ENCODE measurements around the gene SOBP.

SOBP gene

GRCh38 chr6:107537559-107537958 is 47.6 kb downstream of the SOBP start:
- no peak overlapping the region for H3K4ac ChIP-seq (ENCODE audit: low read depth in 1 of 2, low read length in 2 of 2)
- H3K27me3 ChIP-seq (ENCODE audit: control insufficient read depth in 1 of 2, insufficient read depth in 1 of 2, low read length in 2 of 2) = peaks cover 0 to 10% of the 10 kb centered on the region in 2 experiments
- DNase-seq = no peak
- H3K23ac ChIP-seq (ENCODE audit: low read length in 2 of 2) = no peak overlapping the region
- H3K9me3 ChIP-seq (ENCODE audit: control insufficient read depth, low read length) = no peaks in the 10 kb centered on the region
- H3K36me3 ChIP-seq (ENCODE audit: control insufficient read depth in 1 of 2, insufficient read depth in 2 of 2, low read depth in 1 of 2, low read length in 2 of 2) = peaks cover 0 to 39% of the 10 kb centered on the region in 2 experiments
- H3K4me3 ChIP-seq (ENCODE audit: insufficient read depth in 1 of 2, low read depth in 1 of 2, low read length in 2 of 2) = no peak overlapping the region
- H2BK120ac ChIP-seq (ENCODE audit: low read depth, low read length) = no peak overlapping the region
- no peak overlapping the region for H3K27ac ChIP-seq (ENCODE audit: low read length, poor library complexity, severe bottlenecking)
- no peak overlapping the region for H3K4me2 ChIP-seq (ENCODE audit: low read length, poor library complexity, severe bottlenecking)
- H3K14ac ChIP-seq (ENCODE audit: low read length in 2 of 2) = no peak overlapping the region
- no CpG with 5 or more reads among the region's 3 CpGs for WGBS
- no peak overlapping the region for H2BK15ac ChIP-seq (ENCODE audit: low read depth, poor library complexity, severe bottlenecking)
- no peak overlapping the region for H4K8ac ChIP-seq (ENCODE audit: low read length)
- H2BK5ac ChIP-seq (ENCODE audit: low read depth, low read length, poor library complexity, severe bottlenecking) = no peak overlapping the region
- no peak overlapping the region for H4K91ac ChIP-seq (ENCODE audit: low read length)
- H2AFZ ChIP-seq (ENCODE audit: low read depth, low read length) = no peak overlapping the region
- H3K79me1 ChIP-seq (replicated peaks; ENCODE audit: low read length, poor library complexity, severe bottlenecking) = no peaks in the 10 kb centered on the region
- no peak overlapping the region for H2BK12ac ChIP-seq (ENCODE audit: low read length in 2 of 2)
- H3K18ac ChIP-seq (ENCODE audit: low read depth in 1 of 2, low read length in 2 of 2) = no peak overlapping the region
- H2AK5ac ChIP-seq (ENCODE audit: low read length, severe bottlenecking) = no peak overlapping the region
- H3K9ac ChIP-seq (ENCODE audit: low read length) = no peak overlapping the region
- no peaks in the 10 kb centered on the region for H3K4me1 ChIP-seq (ENCODE audit: control insufficient read depth, insufficient read depth, low read depth, low read length)

DNA sequence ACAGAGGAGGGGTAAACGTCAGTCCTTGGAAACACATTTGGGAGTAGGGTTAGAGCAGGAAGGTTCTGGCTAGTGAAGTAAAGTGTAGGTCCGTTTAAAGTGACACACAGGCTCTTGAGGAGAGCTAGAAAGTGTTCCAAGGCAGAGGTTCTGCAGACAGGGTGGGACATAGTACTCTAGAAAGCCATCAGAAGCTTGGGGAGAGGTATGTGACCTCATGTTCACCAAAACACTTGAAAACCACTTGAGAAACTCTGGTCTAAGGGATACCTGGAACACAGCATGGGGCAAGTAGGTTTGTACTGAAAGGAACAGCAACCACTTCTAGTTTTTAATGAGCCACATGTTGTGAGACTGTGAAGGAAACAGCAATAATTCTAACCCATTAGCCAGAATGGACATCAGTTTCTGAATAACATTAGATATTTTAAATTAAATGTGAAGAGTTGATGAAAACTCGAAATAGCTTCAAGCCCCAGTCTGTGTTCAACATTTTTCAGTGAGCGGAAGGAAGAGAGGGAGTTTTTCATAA is 49.0 kb downstream of the SOBP start:
- Histone ChIP-seq H3K27me3 (ENCODE audit: control insufficient read depth in 1 of 2, insufficient read depth in 1 of 2, low read length in 2 of 2) (peaks cover 0 to 10% of the 10 kb centered on the region in 2 experiments), H3K79me1 (replicated peaks; ENCODE audit: low read length, poor library complexity, severe bottlenecking) (no peaks in the 10 kb centered on the region), H3K14ac (ENCODE audit: low read length in 2 of 2) (no peak overlapping the region), H3K4ac (ENCODE audit: low read depth in 1 of 2, low read length in 2 of 2) (no peak overlapping the region), H2BK120ac (ENCODE audit: low read depth, low read length) (no peak overlapping the region), H2BK5ac (ENCODE audit: low read depth, low read length, poor library complexity, severe bottlenecking) (no peak overlapping the region), H3K36me3 (ENCODE audit: control insufficient read depth in 1 of 2, insufficient read depth in 2 of 2, low read depth in 1 of 2, low read length in 2 of 2) (peaks cover 0 to 38% of the 10 kb centered on the region in 2 experiments), H3K4me2 (ENCODE audit: low read length, poor library complexity, severe bottlenecking) (no peak overlapping the region), H2AK5ac (ENCODE audit: low read length, severe bottlenecking) (no peak overlapping the region), H3K9me3 (ENCODE audit: control insufficient read depth, low read length) (no peaks in the 10 kb centered on the region), H4K8ac (ENCODE audit: low read length) (no peak overlapping the region), H3K9ac (ENCODE audit: low read length) (no peak overlapping the region), H3K18ac (ENCODE audit: low read depth in 1 of 2, low read length in 2 of 2) (no peak overlapping the region), H2BK12ac (ENCODE audit: low read length in 2 of 2) (no peak overlapping the region), H2AFZ (ENCODE audit: low read depth, low read length) (no peak overlapping the region), H2BK15ac (ENCODE audit: low read depth, poor library complexity, severe bottlenecking) (no peak overlapping the region), H3K4me3 (ENCODE audit: insufficient read depth in 1 of 2, low read depth in 1 of 2, low read length in 2 of 2) (no peak overlapping the region), H4K91ac (ENCODE audit: low read length) (no peak overlapping the region), H3K27ac (ENCODE audit: low read length, poor library complexity, severe bottlenecking) (no peak overlapping the region), H3K4me1 (ENCODE audit: control insufficient read depth, insufficient read depth, low read depth, low read length) (no peaks in the 10 kb centered on the region), H3K23ac (ENCODE audit: low read length in 2 of 2) (no peak overlapping the region)
- 77% methylated on average over 4 of the region's 4 CpGs for WGBS
- no peak for DNase-seq

GRCh38 chr6:107539409-107539808 is 49.5 kb downstream of the SOBP start:
- Histone ChIP-seq H3K27ac (ENCODE audit: low read length, poor library complexity, severe bottlenecking) (no peak overlapping the region), H3K14ac (ENCODE audit: low read length in 2 of 2) (no peak overlapping the region), H3K23ac (ENCODE audit: low read length in 2 of 2) (no peak overlapping the region), H3K79me1 (replicated peaks; ENCODE audit: low read length, poor library complexity, severe bottlenecking) (no peaks in the 10 kb centered on the region), H3K4me2 (ENCODE audit: low read length, poor library complexity, severe bottlenecking) (no peak overlapping the region), H3K27me3 (ENCODE audit: control insufficient read depth in 1 of 2, insufficient read depth in 1 of 2, low read length in 2 of 2) (peaks cover 0 to 13% of the 10 kb centered on the region in 2 experiments), H3K36me3 (ENCODE audit: control insufficient read depth in 1 of 2, insufficient read depth in 2 of 2, low read depth in 1 of 2, low read length in 2 of 2) (peaks cover 0 to 37% of the 10 kb centered on the region in 2 experiments), H4K8ac (ENCODE audit: low read length) (no peak overlapping the region), H3K4me3 (ENCODE audit: insufficient read depth in 1 of 2, low read depth in 1 of 2, low read length in 2 of 2) (no peak overlapping the region), H3K9me3 (ENCODE audit: control insufficient read depth, low read length) (no peaks in the 10 kb centered on the region), H3K4me1 (ENCODE audit: control insufficient read depth, insufficient read depth, low read depth, low read length) (no peaks in the 10 kb centered on the region), H2BK12ac (ENCODE audit: low read length in 2 of 2) (no peak overlapping the region), H3K4ac (ENCODE audit: low read depth in 1 of 2, low read length in 2 of 2) (no peak overlapping the region), H2AK5ac (ENCODE audit: low read length, severe bottlenecking) (no peak overlapping the region), H3K18ac (ENCODE audit: low read depth in 1 of 2, low read length in 2 of 2) (no peak overlapping the region), H3K9ac (ENCODE audit: low read length) (no peak overlapping the region), H2BK120ac (ENCODE audit: low read depth, low read length) (no peak overlapping the region), H4K91ac (ENCODE audit: low read length) (no peak overlapping the region), H2BK5ac (ENCODE audit: low read depth, low read length, poor library complexity, severe bottlenecking) (no peak overlapping the region), H2BK15ac (ENCODE audit: low read depth, poor library complexity, severe bottlenecking) (no peak overlapping the region), H2AFZ (ENCODE audit: low read depth, low read length) (no peak overlapping the region)
- 78% methylated on average over 5 of the region's 6 CpGs for WGBS
- peak; percentile 32 for DNase-seq

- no peak overlapping the region for H3K4me2 ChIP-seq (ENCODE audit: low read length, poor library complexity, severe bottlenecking)
- H2BK15ac ChIP-seq (ENCODE audit: low read depth, poor library complexity, severe bottlenecking) = no peak overlapping the region
- 88% methylated on average over 1 of the region's 2 CpGs for WGBS
- no peak overlapping the region for H3K23ac ChIP-seq (ENCODE audit: low read length in 2 of 2)
- H3K36me3 ChIP-seq (ENCODE audit: control insufficient read depth in 1 of 2, insufficient read depth in 2 of 2, low read depth in 1 of 2, low read length in 2 of 2) = peaks cover 0 to 35% of the 10 kb centered on the region in 2 experiments
- no peak overlapping the region for H4K91ac ChIP-seq (ENCODE audit: low read length)
- no peak overlapping the region for H2AFZ ChIP-seq (ENCODE audit: low read depth, low read length)
- no peak overlapping the region for H3K27ac ChIP-seq (ENCODE audit: low read length, poor library complexity, severe bottlenecking)
- no peaks in the 10 kb centered on the region for H3K79me1 ChIP-seq (replicated peaks; ENCODE audit: low read length, poor library complexity, severe bottlenecking)
- no peak overlapping the region for H2BK120ac ChIP-seq (ENCODE audit: low read depth, low read length)
- no peak for DNase-seq
- H2AK5ac ChIP-seq (ENCODE audit: low read length, severe bottlenecking) = no peak overlapping the region
- no peak overlapping the region for H3K14ac ChIP-seq (ENCODE audit: low read length in 2 of 2)
- H3K4ac ChIP-seq (ENCODE audit: low read depth in 1 of 2, low read length in 2 of 2) = no peak overlapping the region
- H3K4me3 ChIP-seq (ENCODE audit: insufficient read depth in 1 of 2, low read depth in 1 of 2, low read length in 2 of 2) = no peak overlapping the region
- H2BK5ac ChIP-seq (ENCODE audit: low read depth, low read length, poor library complexity, severe bottlenecking) = no peak overlapping the region
- no peak overlapping the region for H4K8ac ChIP-seq (ENCODE audit: low read length)
- no peaks in the 10 kb centered on the region for H3K9me3 ChIP-seq (ENCODE audit: control insufficient read depth, low read length)
- H2BK12ac ChIP-seq (ENCODE audit: low read length in 2 of 2) = no peak overlapping the region
- no peak overlapping the region for H3K9ac ChIP-seq (ENCODE audit: low read length)
- H3K27me3 ChIP-seq (ENCODE audit: control insufficient read depth in 1 of 2, insufficient read depth in 1 of 2, low read length in 2 of 2) = peaks cover 0 to 15% of the 10 kb centered on the region in 2 experiments
- no peak overlapping the region for H3K18ac ChIP-seq (ENCODE audit: low read depth in 1 of 2, low read length in 2 of 2)
- H3K4me1 ChIP-seq (ENCODE audit: control insufficient read depth, insufficient read depth, low read depth, low read length) = no peaks in the 10 kb centered on the region
Measured at GRCh38 chr6:107539849-107540464, 50.0 kb downstream of the SOBP start.
